Stimulated activated CD8-positive, alpha-beta memory T cell treated with anti-CD3 and anti-CD28 coated beads, Interleukin-4, amount 100 ng/mL, for 48 hours (primary cell): Measurements from ENCODE around the gene RTTN.
"Not testable (repeated sequence)": the region's sequence is repeated elsewhere in the genome, so short reads cannot be mapped to it uniquely, and the experiment has no call there.

Source experiments
- DNase-seq: peaks from one replicate; pipeline ENCODE4 v3.0.0-alpha.2; 2020

Gene RTTN

GRCh38 chr18:70148039-70148938 lies 57.2 kb downstream of the RTTN start:
- no peak for DNase-seq

- no peak for DNase-seq
Observed at GRCh38 chr18:70146174-70146573, 59.3 kb downstream of the RTTN start.

- no peak for DNase-seq
Observed at GRCh38 chr18:70142001-70142400, 63.5 kb downstream of the RTTN start.

GRCh38 chr18:70139138-70139537 lies 66.3 kb downstream of the RTTN start:
- no peak for DNase-seq

- DNase-seq: no peak
Observed at GRCh38 chr18:70135604-70136003, 69.9 kb downstream of the RTTN start.

- no peak for DNase-seq
Observed at GRCh38 chr18:70132999-70133398, 72.5 kb downstream of the RTTN start.

GRCh38 chr18:70128271-70128670 lies 77.2 kb downstream of the RTTN start:
- DNase-seq: no peak

- no peak for DNase-seq
Observed at GRCh38 chr18:70127359-70127758, 78.1 kb downstream of the RTTN start.

GRCh38 chr18:70126832-70127231 lies 78.7 kb downstream of the RTTN start:
- DNase-seq: no peak

GRCh38 chr18:70124139-70124538 lies 81.3 kb downstream of the RTTN start:
- DNase-seq: no peak

GRCh38 chr18:70121842-70122241 lies 83.6 kb downstream of the RTTN start:
- no peak for DNase-seq

GRCh38 chr18:70116949-70117348 lies 88.5 kb downstream of the RTTN start:
- no peak for DNase-seq

- no peak for DNase-seq
Observed at GRCh38 chr18:70113511-70113910, 92.0 kb downstream of the RTTN start.

- DNase-seq: no peak
Observed at GRCh38 chr18:70110678-70111077, 94.8 kb downstream of the RTTN start.

GRCh38 chr18:70107091-70107490 lies 98.4 kb downstream of the RTTN start:
- DNase-seq: no peak

GRCh38 chr18:70102854-70103253 lies 102.6 kb downstream of the RTTN start:
- DNase-seq: not testable (repeated sequence)

- no peak for DNase-seq
Observed at GRCh38 chr18:70089858-70090257, 115.6 kb downstream of the RTTN start.

- DNase-seq: no peak
Observed at GRCh38 chr18:70086085-70086484, 119.4 kb downstream of the RTTN start.

GRCh38 chr18:70085641-70086040 lies 119.8 kb downstream of the RTTN start:
- DNase-seq: no peak

- no peak for DNase-seq
Observed at GRCh38 chr18:70082430-70082829, 123.1 kb downstream of the RTTN start.

GRCh38 chr18:70078106-70078505 lies 127.4 kb downstream of the RTTN start:
- no peak for DNase-seq

GRCh38 chr18:70075906-70076305 lies 129.6 kb downstream of the RTTN start:
- DNase-seq: no peak

GRCh38 chr18:70074116-70074515 lies 131.4 kb downstream of the RTTN start:
- no peak for DNase-seq

GRCh38 chr18:70073432-70073831 lies 132.1 kb downstream of the RTTN start:
- no peak for DNase-seq

- no peak for DNase-seq
Observed at GRCh38 chr18:70072678-70073077, 132.8 kb downstream of the RTTN start.
